ENCODE results near the gene AGAP1.

The AGAP1 gene

DNA sequence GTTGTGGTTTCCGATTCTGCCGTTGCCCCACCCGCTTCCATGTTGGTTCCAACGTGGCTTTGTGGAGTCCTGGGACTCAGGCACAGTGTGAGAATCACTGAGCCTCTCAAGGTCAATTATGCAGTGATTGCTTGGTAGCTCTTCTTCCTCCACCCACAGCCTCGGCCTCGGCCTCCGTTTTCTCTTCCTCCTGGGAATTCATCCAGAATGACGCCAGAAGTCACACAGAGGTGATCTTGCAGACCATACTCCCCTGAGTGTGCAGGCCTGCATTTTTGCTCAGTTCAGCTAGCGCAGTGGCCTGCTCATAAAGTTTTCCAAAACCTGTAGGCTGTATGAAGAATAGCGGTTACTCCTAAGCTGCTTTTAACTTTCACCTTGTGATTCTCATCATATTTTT lies 401.0 kb downstream of the AGAP1 start:
- H3K4me1 ChIP-seq (ENCODE audit: control insufficient read depth, insufficient read depth, low read length): no peaks in the 10 kb centered on the region
- H3K36me3 ChIP-seq (ENCODE audit: control insufficient read depth, insufficient read depth, low read length): no peaks in the 10 kb centered on the region
- no peak overlapping the region for H3K9ac ChIP-seq (ENCODE audit: low read length)
- no peaks in the 10 kb centered on the region for H3K27me3 ChIP-seq (ENCODE audit: control insufficient read depth, insufficient read depth, low read length)
- no peak overlapping the region for H3K4me3 ChIP-seq (ENCODE audit: low read length)
- H3K9me3 ChIP-seq (ENCODE audit: control insufficient read depth, low read length): no peaks in the 10 kb centered on the region

- Histone ChIP-seq H3K36me3 (ENCODE audit: control insufficient read depth, insufficient read depth, low read length) (no peaks in the 10 kb centered on the region), H3K9me3 (ENCODE audit: control insufficient read depth, low read length) (no peaks in the 10 kb centered on the region), H3K27me3 (ENCODE audit: control insufficient read depth, insufficient read depth, low read length) (no peaks in the 10 kb centered on the region), H3K9ac (ENCODE audit: low read length) (no peak overlapping the region), H3K4me3 (ENCODE audit: low read length) (no peak overlapping the region), H3K4me1 (ENCODE audit: control insufficient read depth, insufficient read depth, low read length) (peaks cover 9% of the 10 kb centered on the region)
Measured at GRCh38 chr2:235896061-235896460, 402.2 kb downstream of the AGAP1 start.

- no peak overlapping the region for H3K4me3 ChIP-seq (ENCODE audit: low read length)
- H3K9ac ChIP-seq (ENCODE audit: low read length): no peak overlapping the region
- H3K4me1 ChIP-seq (ENCODE audit: control insufficient read depth, insufficient read depth, low read length): peaks cover 9% of the 10 kb centered on the region
- no peaks in the 10 kb centered on the region for H3K9me3 ChIP-seq (ENCODE audit: control insufficient read depth, low read length)
- H3K36me3 ChIP-seq (ENCODE audit: control insufficient read depth, insufficient read depth, low read length): no peaks in the 10 kb centered on the region
- H3K27me3 ChIP-seq (ENCODE audit: control insufficient read depth, insufficient read depth, low read length): no peaks in the 10 kb centered on the region
Measured at GRCh38 chr2:235897992-235898391, 404.1 kb downstream of the AGAP1 start.

GRCh38 chr2:235898766-235899165 lies 404.9 kb downstream of the AGAP1 start:
- Histone ChIP-seq H3K4me1 (ENCODE audit: control insufficient read depth, insufficient read depth, low read length) (peaks cover 9% of the 10 kb centered on the region), H3K36me3 (ENCODE audit: control insufficient read depth, insufficient read depth, low read length) (no peaks in the 10 kb centered on the region), H3K9me3 (ENCODE audit: control insufficient read depth, low read length) (no peaks in the 10 kb centered on the region), H3K9ac (ENCODE audit: low read length) (no peak overlapping the region), H3K27me3 (ENCODE audit: control insufficient read depth, insufficient read depth, low read length) (no peaks in the 10 kb centered on the region), H3K4me3 (ENCODE audit: low read length) (no peak overlapping the region)

DNA sequence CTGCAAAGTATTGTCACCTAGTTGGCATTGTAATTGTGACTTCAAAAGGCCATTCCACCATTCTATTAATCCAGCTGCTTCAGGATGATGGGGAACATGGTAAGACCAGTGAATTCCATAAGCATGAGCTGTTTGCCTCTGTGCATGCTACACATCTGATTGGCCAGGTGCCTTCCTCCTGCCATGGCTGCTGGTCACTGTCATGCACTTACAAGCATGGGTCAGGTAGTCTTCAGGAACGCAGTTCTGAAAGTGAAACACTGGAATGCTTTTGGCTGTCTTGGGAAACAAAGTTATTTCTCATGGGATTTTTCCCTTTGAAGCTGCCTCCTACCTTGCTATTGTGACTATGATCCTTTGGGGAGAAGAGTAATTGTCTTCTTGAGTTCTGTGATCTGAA lies 406.8 kb downstream of the AGAP1 start:
- H3K27me3 ChIP-seq (ENCODE audit: control insufficient read depth, insufficient read depth, low read length): no peaks in the 10 kb centered on the region
- H3K4me1 ChIP-seq (ENCODE audit: control insufficient read depth, insufficient read depth, low read length): peaks cover 9% of the 10 kb centered on the region
- no peak overlapping the region for H3K9ac ChIP-seq (ENCODE audit: low read length)
- no peaks in the 10 kb centered on the region for H3K9me3 ChIP-seq (ENCODE audit: control insufficient read depth, low read length)
- no peaks in the 10 kb centered on the region for H3K36me3 ChIP-seq (ENCODE audit: control insufficient read depth, insufficient read depth, low read length)
- H3K4me3 ChIP-seq (ENCODE audit: low read length): no peak overlapping the region

GRCh38 chr2:235901243-235901642 lies 407.4 kb downstream of the AGAP1 start:
- no peak overlapping the region for H3K4me3 ChIP-seq (ENCODE audit: low read length)
- no peaks in the 10 kb centered on the region for H3K9me3 ChIP-seq (ENCODE audit: control insufficient read depth, low read length)
- H3K9ac ChIP-seq (ENCODE audit: low read length): no peak overlapping the region
- no peaks in the 10 kb centered on the region for H3K27me3 ChIP-seq (ENCODE audit: control insufficient read depth, insufficient read depth, low read length)
- H3K36me3 ChIP-seq (ENCODE audit: control insufficient read depth, insufficient read depth, low read length): no peaks in the 10 kb centered on the region
- peaks cover 13% of the 10 kb centered on the region for H3K4me1 ChIP-seq (ENCODE audit: control insufficient read depth, insufficient read depth, low read length)

- H3K4me3 ChIP-seq (ENCODE audit: low read length): no peak overlapping the region
- H3K27me3 ChIP-seq (ENCODE audit: control insufficient read depth, insufficient read depth, low read length): no peaks in the 10 kb centered on the region
- no peaks in the 10 kb centered on the region for H3K36me3 ChIP-seq (ENCODE audit: control insufficient read depth, insufficient read depth, low read length)
- H3K9ac ChIP-seq (ENCODE audit: low read length): no peak overlapping the region
- peaks cover 16% of the 10 kb centered on the region for H3K4me1 ChIP-seq (ENCODE audit: control insufficient read depth, insufficient read depth, low read length)
- H3K9me3 ChIP-seq (ENCODE audit: control insufficient read depth, low read length): no peaks in the 10 kb centered on the region
Measured at GRCh38 chr2:235903782-235904584, 410.1 kb downstream of the AGAP1 start.

GRCh38 chr2:235904585-235904931 lies 410.7 kb downstream of the AGAP1 start:
- peaks cover 16% of the 10 kb centered on the region for H3K4me1 ChIP-seq (ENCODE audit: control insufficient read depth, insufficient read depth, low read length)
- H3K4me3 ChIP-seq (ENCODE audit: low read length): no peak overlapping the region
- H3K9ac ChIP-seq (ENCODE audit: low read length): no peak overlapping the region
- no peaks in the 10 kb centered on the region for H3K27me3 ChIP-seq (ENCODE audit: control insufficient read depth, insufficient read depth, low read length)
- H3K9me3 ChIP-seq (ENCODE audit: control insufficient read depth, low read length): no peaks in the 10 kb centered on the region
- H3K36me3 ChIP-seq (ENCODE audit: control insufficient read depth, insufficient read depth, low read length): no peaks in the 10 kb centered on the region

DNA sequence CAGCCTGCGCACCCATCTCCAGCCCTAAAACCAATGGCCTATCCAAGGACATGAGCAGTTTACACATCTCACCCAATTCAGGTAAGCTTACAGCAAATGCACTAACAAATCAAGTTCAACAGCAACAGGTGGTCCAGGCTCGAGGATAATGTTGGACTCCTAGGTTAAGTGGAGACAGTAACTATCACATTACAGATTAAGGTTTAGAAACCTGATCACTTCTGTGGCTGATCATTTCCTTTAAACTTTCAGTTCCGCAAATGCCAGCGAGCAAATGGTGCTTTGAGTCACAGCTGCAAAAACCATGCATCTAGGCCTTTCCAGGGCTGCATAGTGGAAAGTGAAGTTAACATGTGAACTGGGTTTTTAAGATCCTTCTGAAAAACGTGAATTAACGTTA lies 415.0 kb downstream of the AGAP1 start:
- no peak overlapping the region for H3K9ac ChIP-seq (ENCODE audit: low read length)
- H3K36me3 ChIP-seq (ENCODE audit: control insufficient read depth, insufficient read depth, low read length): no peaks in the 10 kb centered on the region
- H3K4me1 ChIP-seq (ENCODE audit: control insufficient read depth, insufficient read depth, low read length): peaks cover 6% of the 10 kb centered on the region
- H3K27me3 ChIP-seq (ENCODE audit: control insufficient read depth, insufficient read depth, low read length): no peaks in the 10 kb centered on the region
- no peaks in the 10 kb centered on the region for H3K9me3 ChIP-seq (ENCODE audit: control insufficient read depth, low read length)
- H3K4me3 ChIP-seq (ENCODE audit: low read length): no peak overlapping the region

GRCh38 chr2:235909358-235909757 lies 415.5 kb downstream of the AGAP1 start:
- Histone ChIP-seq H3K9ac (ENCODE audit: low read length) (no peak overlapping the region), H3K36me3 (ENCODE audit: control insufficient read depth, insufficient read depth, low read length) (no peaks in the 10 kb centered on the region), H3K9me3 (ENCODE audit: control insufficient read depth, low read length) (no peaks in the 10 kb centered on the region), H3K4me1 (ENCODE audit: control insufficient read depth, insufficient read depth, low read length) (peaks cover 6% of the 10 kb centered on the region), H3K4me3 (ENCODE audit: low read length) (no peak overlapping the region), H3K27me3 (ENCODE audit: control insufficient read depth, insufficient read depth, low read length) (no peaks in the 10 kb centered on the region)

DNA sequence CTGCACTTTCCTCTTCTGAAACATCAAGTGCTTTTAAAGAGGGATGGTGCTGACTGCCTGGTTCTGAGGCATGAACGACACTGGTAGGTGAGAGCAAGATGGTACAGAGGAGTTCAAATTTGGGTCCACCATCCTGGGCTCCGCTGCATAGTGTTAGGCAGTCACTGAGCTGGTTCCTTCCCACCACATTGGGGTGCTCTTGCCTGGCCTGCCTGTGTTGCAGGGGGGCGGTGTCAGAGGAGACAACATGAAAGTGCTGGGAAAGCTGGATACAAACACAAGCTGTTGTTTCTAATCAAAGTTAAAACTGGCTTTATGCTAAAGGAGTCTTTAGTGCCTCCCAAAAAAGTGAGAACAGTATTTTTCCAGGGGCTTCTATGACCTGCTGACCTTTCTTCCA lies 416.2 kb downstream of the AGAP1 start:
- Histone ChIP-seq H3K4me3 (ENCODE audit: low read length) (no peak overlapping the region), H3K4me1 (ENCODE audit: control insufficient read depth, insufficient read depth, low read length) (peaks cover 6% of the 10 kb centered on the region), H3K27me3 (ENCODE audit: control insufficient read depth, insufficient read depth, low read length) (no peaks in the 10 kb centered on the region), H3K9ac (ENCODE audit: low read length) (no peak overlapping the region), H3K9me3 (ENCODE audit: control insufficient read depth, low read length) (no peaks in the 10 kb centered on the region), H3K36me3 (ENCODE audit: control insufficient read depth, insufficient read depth, low read length) (no peaks in the 10 kb centered on the region)

- Histone ChIP-seq H3K4me1 (ENCODE audit: control insufficient read depth, insufficient read depth, low read length) (peaks cover 4% of the 10 kb centered on the region), H3K4me3 (ENCODE audit: low read length) (no peak overlapping the region), H3K9me3 (ENCODE audit: control insufficient read depth, low read length) (no peaks in the 10 kb centered on the region), H3K9ac (ENCODE audit: low read length) (no peak overlapping the region), H3K27me3 (ENCODE audit: control insufficient read depth, insufficient read depth, low read length) (no peaks in the 10 kb centered on the region), H3K36me3 (ENCODE audit: control insufficient read depth, insufficient read depth, low read length) (peaks cover 3% of the 10 kb centered on the region)
Measured at GRCh38 chr2:235911125-235911524, 417.3 kb downstream of the AGAP1 start.

Measured in mucosa of stomach (tissue), 1 donor.